Fibroblast of lung (primary cell): Measurements from ENCODE around the gene DNAH3. TPM values are rescaled to one million over a fixed set of nuclear protein-coding genes. Genes with fewer than 3 reads are reported as not detected.
A peak's percentile ranks its signal among the peaks of the same experiment; 100 is the strongest.
"Not testable (repeated sequence)": the region's sequence is repeated elsewhere in the genome, so short reads cannot be mapped to it uniquely, and the experiment has no call there.

Experiments
- DNase-seq, 2 donors: peaks; one replicate each; pipeline versions ENCODE4 v3.0.0 to v3.0.0-alpha.2; 2010; ENCODE audit warnings: low read depth in 2 of 2
- H2AFZ ChIP-seq: 2 replicates; pipeline ENCODE4 v1.5.1; 2012; ENCODE audit warnings: low read length, control low read depth, inconsistent platforms
- H3K27ac ChIP-seq: 2 replicates; pipeline ENCODE4 v1.5.1; 2011; ENCODE audit warnings: low read length, control low read depth; ENCODE audit not compliant: insufficient read depth
- H3K27me3 ChIP-seq: 2 replicates; pipeline ENCODE4 v1.5.1; 2011; ENCODE audit warnings: mild to moderate bottlenecking, low read length; ENCODE audit not compliant: control insufficient read depth, insufficient read depth
- H3K36me3 ChIP-seq: 2 replicates; pipeline ENCODE4 v1.5.1; 2011; ENCODE audit warnings: low read length; ENCODE audit not compliant: control insufficient read depth, insufficient read depth
- H3K4me1 ChIP-seq: 2 replicates; pipeline ENCODE4 v1.5.1; 2011; ENCODE audit warnings: low read length; ENCODE audit not compliant: control insufficient read depth, insufficient read depth; ENCODE audit errors: extremely low read depth
- H3K4me2 ChIP-seq: 2 replicates; pipeline ENCODE4 v1.5.1; 2011; ENCODE audit warnings: low read length, control low read depth; ENCODE audit not compliant: insufficient read depth; ENCODE audit errors: extremely low read depth
- H3K4me3 ChIP-seq, 4 experiments: fragments of 200-600 bp in 1 of 4; sonication (generic) in 1 of 4; replicated peaks in 1 of 4; 2 replicates each; pipeline ENCODE4 v1.5.1; 2011 to 2016; ENCODE audit warnings: low read length in 4 of 4, low read depth in 3 of 4, mild to moderate bottlenecking in 3 of 4, control low read depth in 2 of 4, inconsistent platforms in 1 of 4, mixed read lengths in 1 of 4; ENCODE audit not compliant: insufficient read depth in 1 of 4; ENCODE audit errors: control extremely low read depth in 1 of 4
- H3K79me2 ChIP-seq: 2 replicates; pipeline ENCODE4 v1.5.1; 2012; ENCODE audit warnings: mild to moderate bottlenecking, low read length, inconsistent platforms; ENCODE audit not compliant: control insufficient read depth, insufficient read depth
- H3K9ac ChIP-seq: 2 replicates; pipeline ENCODE4 v1.5.1; 2011; ENCODE audit warnings: mild to moderate bottlenecking, low read length, control low read depth; ENCODE audit not compliant: insufficient read depth
- H3K9me3 ChIP-seq: 2 replicates; pipeline ENCODE4 v1.5.1; 2012; ENCODE audit warnings: low read depth, low read length; ENCODE audit not compliant: control insufficient read depth, insufficient read depth
- H4K20me1 ChIP-seq: 2 replicates; pipeline ENCODE4 v1.5.1; 2011; ENCODE audit warnings: low read length; ENCODE audit not compliant: control insufficient read depth, insufficient read depth; ENCODE audit errors: extremely low read depth
- EZH2 ChIP-seq: IDR thresholded peaks from 2 replicates; pipeline ENCODE4 v1.5.1; 2012; ENCODE audit warnings: low read length, control low read depth, mild to moderate bottlenecking; ENCODE audit errors: missing control alignments
- polyA plus RNA-seq, 2 donors: library from polyadenylated mRNA; depleted of rRNA in 1 of 2; stranded (reverse) in 1 of 2; unstranded in 1 of 2; fragments of >200 nt; gene quantifications; 2 replicates each; pipeline ENCODE4 v1.2.1, GENCODE V29; 2011 to 2012; ENCODE audit warnings: missing spikeins in 1 of 2
- total RNA-seq: library from RNA; depleted of rRNA; stranded (reverse); fragments of >200 nt; gene quantifications from 2 replicates; pipeline ENCODE4 v1.2.1, GENCODE V29; 2014
- TF ChIP-seq, protein P1 (sequence below), 2 donors: IDR thresholded peaks in 1 of 2; conservative IDR thresholded peaks in 1 of 2; 1 replicate in 1 of 2; 2 replicates in 1 of 2; pipeline ENCODE4 v1.5.1; 2011 to 2012; ENCODE audit warnings: low read length in 2 of 2, control low read depth in 1 of 2, inconsistent platforms in 1 of 2, low read depth in 1 of 2, mild to moderate bottlenecking in 1 of 2

The DNAH3 gene
- total and polyA plus RNA-seq, 2 donors (not counting 1 experiment from before 2014, with no cell fraction given): not detected

DNA sequence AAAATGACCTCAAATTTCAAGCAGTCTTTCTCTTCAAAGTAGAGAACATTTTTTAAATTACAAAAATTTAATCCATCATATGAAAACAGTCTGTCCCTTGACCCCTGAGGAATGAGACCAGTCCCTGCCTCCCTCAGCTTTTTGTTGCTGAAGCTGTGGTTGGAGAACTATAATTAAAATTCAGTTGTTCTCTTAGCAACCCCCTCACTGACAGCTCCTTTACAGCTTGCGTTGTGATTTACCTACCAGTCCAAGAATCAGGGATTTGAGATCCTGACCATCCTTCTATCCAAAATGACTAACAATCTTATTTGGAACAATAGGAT is 220.3 kb downstream of the DNAH3 start:
- H3K79me2 ChIP-seq: no peaks in the 10 kb centered on the region
- H3K4me2 ChIP-seq: no peak overlapping the region
- no peaks in the 10 kb centered on the region for H4K20me1 ChIP-seq
- no peaks in the 10 kb centered on the region for H3K9me3 ChIP-seq
- no peak overlapping the region for H3K9ac ChIP-seq
- TF ChIP-seq, protein P1, sequence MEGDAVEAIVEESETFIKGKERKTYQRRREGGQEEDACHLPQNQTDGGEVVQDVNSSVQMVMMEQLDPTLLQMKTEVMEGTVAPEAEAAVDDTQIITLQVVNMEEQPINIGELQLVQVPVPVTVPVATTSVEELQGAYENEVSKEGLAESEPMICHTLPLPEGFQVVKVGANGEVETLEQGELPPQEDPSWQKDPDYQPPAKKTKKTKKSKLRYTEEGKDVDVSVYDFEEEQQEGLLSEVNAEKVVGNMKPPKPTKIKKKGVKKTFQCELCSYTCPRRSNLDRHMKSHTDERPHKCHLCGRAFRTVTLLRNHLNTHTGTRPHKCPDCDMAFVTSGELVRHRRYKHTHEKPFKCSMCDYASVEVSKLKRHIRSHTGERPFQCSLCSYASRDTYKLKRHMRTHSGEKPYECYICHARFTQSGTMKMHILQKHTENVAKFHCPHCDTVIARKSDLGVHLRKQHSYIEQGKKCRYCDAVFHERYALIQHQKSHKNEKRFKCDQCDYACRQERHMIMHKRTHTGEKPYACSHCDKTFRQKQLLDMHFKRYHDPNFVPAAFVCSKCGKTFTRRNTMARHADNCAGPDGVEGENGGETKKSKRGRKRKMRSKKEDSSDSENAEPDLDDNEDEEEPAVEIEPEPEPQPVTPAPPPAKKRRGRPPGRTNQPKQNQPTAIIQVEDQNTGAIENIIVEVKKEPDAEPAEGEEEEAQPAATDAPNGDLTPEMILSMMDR (conservative IDR thresholded peaks at IDR 0.05 in 1 of 2, IDR thresholded peaks at IDR 0.05 in 1 of 2; ENCODE audit: low read depth in 1 of 2, low read length in 2 of 2): no peak
- TF ChIP-seq EZH2: no peak
- H3K27ac ChIP-seq: no peak overlapping the region
- no peak overlapping the region for H3K4me3 ChIP-seq
- H3K36me3 ChIP-seq: no peaks in the 10 kb centered on the region
- peak in 1 of 2 donors; percentile 50 for DNase-seq
- H3K4me1 ChIP-seq: no peaks in the 10 kb centered on the region
- no peak overlapping the region for H2AFZ ChIP-seq
- no peaks in the 10 kb centered on the region for H3K27me3 ChIP-seq

- not testable (repeated sequence) for H3K9me3 ChIP-seq, H3K27ac ChIP-seq, H3K27me3 ChIP-seq, H4K20me1 ChIP-seq, H3K4me1 ChIP-seq, H3K4me3 ChIP-seq, H3K79me2 ChIP-seq, DNase-seq, H3K36me3 ChIP-seq, H3K9ac ChIP-seq, H3K4me2 ChIP-seq, H2AFZ ChIP-seq
These were observed 220.8 kb downstream of the DNAH3 start for GRCh38 chr16:20929676-20930364.

DNA sequence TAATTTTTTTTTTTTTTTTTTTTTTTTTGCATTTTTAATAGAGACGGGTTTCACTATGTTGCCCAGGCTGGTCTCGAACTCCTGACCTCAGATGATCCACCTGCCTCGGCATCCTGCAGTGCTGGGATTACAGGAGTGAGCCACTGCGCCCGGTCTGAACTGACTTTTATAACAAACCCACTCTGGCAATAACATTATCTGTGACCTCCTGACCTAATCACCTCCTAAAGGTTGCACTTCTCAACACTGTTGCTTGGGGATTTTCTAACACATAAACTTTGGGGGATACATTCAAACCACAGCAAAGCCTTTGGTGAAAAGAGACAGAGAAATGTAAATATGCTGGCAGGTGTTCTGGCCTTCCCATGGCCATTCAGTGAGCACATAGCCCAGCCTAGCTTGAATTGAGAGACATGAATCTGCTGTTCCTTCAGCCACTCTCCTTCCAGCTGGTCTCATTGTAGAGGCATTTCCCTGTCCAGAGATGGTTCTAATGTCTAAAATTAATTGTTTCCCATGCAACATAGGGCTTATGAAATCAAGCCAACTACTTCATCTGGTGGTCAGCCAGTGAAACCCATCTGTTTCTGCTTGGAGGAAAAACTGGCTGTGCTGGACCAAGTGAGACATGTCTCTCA is 221.8 kb downstream of the DNAH3 start:
- no peak for TF ChIP-seq EZH2
- TF ChIP-seq, protein P1 (conservative IDR thresholded peaks at IDR 0.05 in 1 of 2, IDR thresholded peaks at IDR 0.05 in 1 of 2; ENCODE audit: low read depth in 1 of 2, low read length in 2 of 2): no peak
- no peaks in the 10 kb centered on the region for H3K36me3 ChIP-seq
- peak; percentile 37 for DNase-seq
- H3K9ac ChIP-seq: no peak overlapping the region
- H3K27ac ChIP-seq: no peak overlapping the region
- H3K4me3 ChIP-seq: no peak overlapping the region
- no peaks in the 10 kb centered on the region for H3K27me3 ChIP-seq
- H3K4me1 ChIP-seq: no peaks in the 10 kb centered on the region
- H3K79me2 ChIP-seq: no peaks in the 10 kb centered on the region
- H3K9me3 ChIP-seq: no peaks in the 10 kb centered on the region
- H4K20me1 ChIP-seq: no peaks in the 10 kb centered on the region
- no peak overlapping the region for H3K4me2 ChIP-seq
- no peak overlapping the region for H2AFZ ChIP-seq
